ENCODE results near the gene SAA1.

The SAA1 gene

DNA sequence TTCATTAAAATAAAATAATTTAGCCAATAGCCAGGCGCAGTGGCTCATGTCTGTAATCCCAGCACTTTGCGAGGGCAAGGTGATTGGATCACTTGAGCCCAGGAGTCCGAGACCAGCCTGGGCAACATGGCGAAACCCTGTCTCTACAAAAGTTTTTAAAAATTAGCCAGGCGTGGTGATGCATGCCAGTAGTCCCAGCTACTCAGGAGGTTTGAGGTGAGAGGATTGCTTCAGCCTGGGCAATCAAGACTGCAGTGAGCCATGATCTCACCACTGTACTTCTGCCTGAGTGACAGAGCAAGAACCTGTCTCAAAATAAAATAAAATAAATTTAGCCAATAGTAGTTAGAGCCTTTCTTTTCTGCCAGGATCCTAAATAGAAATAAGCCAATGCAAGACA lies 43.6 kb downstream of the SAA1 start (continued):
- TF ChIP-seq ZNF311 (tag by site-specific recombination; IDR thresholded peaks at IDR 0.05; ENCODE audit: borderline replicate concordance) (no peak), ZNF19 (tag by site-specific recombination; IDR thresholded peaks at IDR 0.05; ENCODE audit: low read depth) (no peak)

- no peak for TF ChIP-seq ZSCAN30 (tag by site-specific recombination; IDR thresholded peaks at IDR 0.05)
- TF ChIP-seq MEIS1 (CRISPR knock-in tag; IDR thresholded peaks at IDR 0.05; ENCODE audit: borderline replicate concordance) = no peak
- TF ChIP-seq ZNF792 (tag by site-specific recombination; IDR thresholded peaks at IDR 0.05) = no peak
- no peak for TF ChIP-seq ZNF76 (tag by site-specific recombination; IDR thresholded peaks at IDR 0.05; ENCODE audit: borderline replicate concordance, low read depth)
- TF ChIP-seq, protein P1, sequence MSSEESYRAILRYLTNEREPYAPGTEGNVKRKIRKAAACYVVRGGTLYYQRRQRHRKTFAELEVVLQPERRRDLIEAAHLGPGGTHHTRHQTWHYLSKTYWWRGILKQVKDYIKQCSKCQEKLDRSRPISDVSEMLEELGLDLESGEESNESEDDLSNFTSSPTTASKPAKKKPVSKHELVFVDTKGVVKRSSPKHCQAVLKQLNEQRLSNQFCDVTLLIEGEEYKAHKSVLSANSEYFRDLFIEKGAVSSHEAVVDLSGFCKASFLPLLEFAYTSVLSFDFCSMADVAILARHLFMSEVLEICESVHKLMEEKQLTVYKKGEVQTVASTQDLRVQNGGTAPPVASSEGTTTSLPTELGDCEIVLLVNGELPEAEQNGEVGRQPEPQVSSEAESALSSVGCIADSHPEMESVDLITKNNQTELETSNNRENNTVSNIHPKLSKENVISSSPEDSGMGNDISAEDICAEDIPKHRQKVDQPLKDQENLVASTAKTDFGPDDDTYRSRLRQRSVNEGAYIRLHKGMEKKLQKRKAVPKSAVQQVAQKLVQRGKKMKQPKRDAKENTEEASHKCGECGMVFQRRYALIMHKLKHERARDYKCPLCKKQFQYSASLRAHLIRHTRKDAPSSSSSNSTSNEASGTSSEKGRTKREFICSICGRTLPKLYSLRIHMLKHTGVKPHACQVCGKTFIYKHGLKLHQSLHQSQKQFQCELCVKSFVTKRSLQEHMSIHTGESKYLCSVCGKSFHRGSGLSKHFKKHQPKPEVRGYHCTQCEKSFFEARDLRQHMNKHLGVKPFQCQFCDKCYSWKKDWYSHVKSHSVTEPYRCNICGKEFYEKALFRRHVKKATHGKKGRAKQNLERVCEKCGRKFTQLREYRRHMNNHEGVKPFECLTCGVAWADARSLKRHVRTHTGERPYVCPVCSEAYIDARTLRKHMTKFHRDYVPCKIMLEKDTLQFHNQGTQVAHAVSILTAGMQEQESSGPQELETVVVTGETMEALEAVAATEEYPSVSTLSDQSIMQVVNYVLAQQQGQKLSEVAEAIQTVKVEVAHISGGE (tag by site-specific recombination; conservative IDR thresholded peaks at IDR 0.05; ENCODE audit: low read depth) = no peak
- TF ChIP-seq ZNF747 (tag by site-specific recombination; IDR thresholded peaks at IDR 0.05) = no peak
- TF ChIP-seq ZIC2 (tag by site-specific recombination; IDR thresholded peaks at IDR 0.05) = no peak
- no peak for TF ChIP-seq ZNF600 (tag by site-specific recombination; IDR thresholded peaks at IDR 0.05)
- TF ChIP-seq ZNF664 (tag by site-specific recombination; IDR thresholded peaks at IDR 0.05) = no peak
- CTCF ChIA-PET = no interaction called here
- POLR2A ChIA-PET = no interaction called here
- Histone ChIP-seq H3K4me1 (ENCODE audit: control insufficient read depth, insufficient read depth, low read length) (no peaks in the 10 kb centered on the region), H3K36me3 (ENCODE audit: control insufficient read depth in 2 of 2, insufficient read depth in 1 of 2, low read length in 2 of 2) (peaks cover 5 to 54% of the 10 kb centered on the region in 2 experiments; a peak in 2 of 3 replicates), H3K9me3 (ENCODE audit: control insufficient read depth, insufficient read depth, low read depth, low read length) (no peaks in the 10 kb centered on the region), H3K27ac (ENCODE audit: extremely low read depth, low read depth, low read length) (no peak overlapping the region), H3K4me3 (ENCODE audit: low read depth, low read length) (no peak overlapping the region)
Measured at GRCh38 chr11:18310800-18311340, 44.8 kb downstream of the SAA1 start.

DNA sequence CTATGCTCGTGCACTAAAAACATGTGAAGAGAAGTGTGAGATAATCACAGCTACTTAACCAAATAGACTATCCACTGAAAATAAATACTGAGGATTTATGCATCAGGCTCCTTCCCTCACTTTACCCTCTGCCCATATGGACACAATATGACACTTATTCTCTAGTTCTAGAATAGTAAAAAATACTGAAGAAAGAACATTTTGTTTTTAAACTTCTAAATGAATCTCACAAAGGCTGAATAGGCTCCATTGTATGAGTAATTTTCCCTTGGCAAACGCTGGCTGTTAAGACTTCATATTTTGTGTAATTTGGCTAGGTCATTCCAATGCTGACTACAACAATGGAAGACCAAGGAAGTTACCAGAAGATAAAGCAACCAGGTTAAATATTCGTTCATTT lies 45.9 kb downstream of the SAA1 start:
- no peak overlapping the region for H3K4me3 ChIP-seq (ENCODE audit: low read depth, low read length)
- ChIA-PET CTCF (interaction anchor here (0.6 kb wide), 1 partner anchor 28 kb away, joined by 3 read pairs; no protein-coding TSS in a partner anchor), POLR2A (no interaction called here)
- no peaks in the 10 kb centered on the region for H3K9me3 ChIP-seq (ENCODE audit: control insufficient read depth, insufficient read depth, low read depth, low read length)
- H3K27ac ChIP-seq (ENCODE audit: extremely low read depth, low read depth, low read length) = no peak overlapping the region
- no peaks in the 10 kb centered on the region for H3K4me1 ChIP-seq (ENCODE audit: control insufficient read depth, insufficient read depth, low read length)
- no peak for TF ChIP-seq ZNF610 (tag by site-specific recombination; IDR thresholded peaks at IDR 0.05; ENCODE audit: borderline replicate concordance)
- TF ChIP-seq, protein P2, sequence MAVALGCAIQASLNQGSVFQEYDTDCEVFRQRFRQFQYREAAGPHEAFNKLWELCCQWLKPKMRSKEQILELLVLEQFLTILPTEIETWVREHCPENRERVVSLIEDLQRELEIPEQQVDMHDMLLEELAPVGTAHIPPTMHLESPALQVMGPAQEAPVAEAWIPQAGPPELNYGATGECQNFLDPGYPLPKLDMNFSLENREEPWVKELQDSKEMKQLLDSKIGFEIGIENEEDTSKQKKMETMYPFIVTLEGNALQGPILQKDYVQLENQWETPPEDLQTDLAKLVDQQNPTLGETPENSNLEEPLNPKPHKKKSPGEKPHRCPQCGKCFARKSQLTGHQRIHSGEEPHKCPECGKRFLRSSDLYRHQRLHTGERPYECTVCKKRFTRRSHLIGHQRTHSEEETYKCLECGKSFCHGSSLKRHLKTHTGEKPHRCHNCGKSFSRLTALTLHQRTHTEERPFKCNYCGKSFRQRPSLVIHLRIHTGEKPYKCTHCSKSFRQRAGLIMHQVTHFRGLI (tag by site-specific recombination; IDR thresholded peaks at IDR 0.05) = no peak
- no peak for TF ChIP-seq ZNF843 (tag by site-specific recombination; IDR thresholded peaks at IDR 0.05)
- no peak for TF ChIP-seq ZFP69B (tag by site-specific recombination; IDR thresholded peaks at IDR 0.05)
- TF ChIP-seq, protein P3, sequence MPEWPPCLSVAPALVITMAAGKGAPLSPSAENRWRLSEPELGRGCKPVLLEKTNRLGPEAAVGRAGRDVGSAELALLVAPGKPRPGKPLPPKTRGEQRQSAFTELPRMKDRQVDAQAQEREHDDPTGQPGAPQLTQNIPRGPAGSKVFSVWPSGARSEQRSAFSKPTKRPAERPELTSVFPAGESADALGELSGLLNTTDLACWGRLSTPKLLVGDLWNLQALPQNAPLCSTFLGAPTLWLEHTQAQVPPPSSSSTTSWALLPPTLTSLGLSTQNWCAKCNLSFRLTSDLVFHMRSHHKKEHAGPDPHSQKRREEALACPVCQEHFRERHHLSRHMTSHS (tag by site-specific recombination; IDR thresholded peaks at IDR 0.05) = no peak
- no peak for TF ChIP-seq MEIS1 (CRISPR knock-in tag; IDR thresholded peaks at IDR 0.05; ENCODE audit: borderline replicate concordance)
- H3K36me3 ChIP-seq (ENCODE audit: control insufficient read depth in 2 of 2, insufficient read depth in 1 of 2, low read length in 2 of 2) = peaks cover 5 to 48% of the 10 kb centered on the region in 2 experiments; a peak in 2 of 3 replicates
